A549 (cell line): Measurements from ENCODE around the gene KBTBD8. TPM values are rescaled to one million over a fixed set of nuclear protein-coding genes. Genes with fewer than 3 reads are reported as not detected.

Experiments used
- ATAC-seq, 2 experiments: fragments of 200-7000 bp in 1 of 2; fragments of >200 bp in 1 of 2; cut with Nextera tagmentation in 1 of 2; cut with Tn5 transposase in 1 of 2; 3 replicates each; pipeline versions ENCODE4 v1.8.0 to v1.9.1; 2018 to 2020; ENCODE audit warnings: mild to moderate bottlenecking in 1 of 2, moderate library complexity in 1 of 2
- CTCF ChIA-PET: fragments of 300-600 bp; sonication (Branson Sonifier 250); formaldehyde crosslinking; extraction: SDS; loops from one replicate; lab custom pipeline; 2021; ENCODE audit warnings: antibody characterized with exemption, inconsistent platforms; lab: Yijun Ruan, JAX
- POLR2A ChIA-PET: fragments of 350-600 bp; formaldehyde crosslinking; extraction: SDS; loops from one replicate; lab custom pipeline; 2021; ENCODE audit warnings: antibody characterized with exemption, inconsistent platforms; lab: Yijun Ruan, JAX
- DNase-seq, 2 experiments: peaks; one replicate each; pipeline versions ENCODE4 v3.0.0 to v3.0.0-alpha.2; 2011 to 2016; ENCODE audit warnings: low read depth in 1 of 2, low spot score in 1 of 2
- FAIRE-seq: peaks from 2 replicates; lab custom pipeline; 2011; peaks lifted over from hg19 to GRCh38; lab: Jason Lieb, UNC
- H3K27ac ChIP-seq, 2 experiments: fragments of >200 bp; sonication (Bioruptor Twin); formaldehyde crosslinking; 3 replicates each; pipeline ENCODE4 v1.5.1; 2016 to 2017
- H3K4me1 ChIP-seq: fragments of >200 bp; sonication (Bioruptor Twin); formaldehyde crosslinking; 3 replicates; pipeline ENCODE4 v1.6.1; 2016
- H3K4me2 ChIP-seq: fragments of >200 bp; sonication (Bioruptor Twin); formaldehyde crosslinking; 3 replicates; pipeline ENCODE4 v1.6.1; 2016
- H3K4me3 ChIP-seq: fragments of >200 bp; sonication (Bioruptor Twin); formaldehyde crosslinking; 3 replicates; pipeline ENCODE4 v1.5.1; 2016
- H3K9me3 ChIP-seq: fragments of >200 bp; sonication (Bioruptor Twin); formaldehyde crosslinking; 3 replicates; pipeline ENCODE4 v1.6.1; 2016
- ATOH8 ChIP-seq: fragments of 250-450 bp; sonication (Bioruptor Pico); IDR thresholded peaks from 2 replicates; pipeline ENCODE4 v1.5.0; 2020; ENCODE audit warnings: low read depth, mild to moderate bottlenecking, moderate library complexity
- BCL3 ChIP-seq: fragments of >200 bp; sonication (Bioruptor Twin); formaldehyde crosslinking; IDR thresholded peaks from 3 replicates; pipeline ENCODE4 v1.6.1; 2016
- BHLHE40 ChIP-seq: IDR thresholded peaks from 2 replicates; pipeline ENCODE4 v1.6.1; 2012; ENCODE audit warnings: low read depth, low read length, inconsistent platforms
- CEBPB ChIP-seq, 2 experiments: fragments of >200 bp in 1 of 2; sonication (Bioruptor Twin) in 1 of 2; formaldehyde crosslinking in 1 of 2; IDR thresholded peaks; 2 replicates each; pipeline ENCODE4 v1.6.1; 2012 to 2016
- CHD4 ChIP-seq: fragments of 200-600 bp; sonication (generic); IDR thresholded peaks from 2 replicates; pipeline ENCODE4 v1.6.1; 2016; ENCODE audit warnings: antibody characterized with exemption, mild to moderate bottlenecking, borderline replicate concordance
- EHMT2 ChIP-seq: fragments of 200-600 bp; sonication (generic); IDR thresholded peaks from 2 replicates; pipeline ENCODE4 v1.6.1; 2016; ENCODE audit warnings: antibody characterized with exemption, low read depth, mild to moderate bottlenecking, moderate library complexity
- ELK1 ChIP-seq: fragments of 150-350 bp; IDR thresholded peaks from 2 replicates; pipeline ENCODE4 v1.6.1; 2014; ENCODE audit warnings: low read depth, mild to moderate bottlenecking, low read length
- EP300 ChIP-seq, 2 experiments: fragments of >200 bp; sonication (Bioruptor Twin); formaldehyde crosslinking; IDR thresholded peaks; 2 replicates in 1 of 2; 3 replicates in 1 of 2; pipeline ENCODE4 v1.6.1; 2016 to 2017
- ESRRA ChIP-seq: fragments of 150-350 bp; IDR thresholded peaks from 2 replicates; pipeline ENCODE4 v1.6.1; 2014; ENCODE audit warnings: mild to moderate bottlenecking, low read length, borderline replicate concordance
- FOXS1 ChIP-seq: fragments of 250-450 bp; sonication (Bioruptor Pico); IDR thresholded peaks from 2 replicates; pipeline ENCODE4 v1.5.0; 2020; ENCODE audit warnings: mild to moderate bottlenecking, moderate library complexity
- HEYL ChIP-seq: fragments of 250-450 bp; sonication (Bioruptor Pico); IDR thresholded peaks from 2 replicates; pipeline ENCODE4 v1.8.0; 2021; ENCODE audit warnings: mild to moderate bottlenecking, moderate library complexity
- KDM1A ChIP-seq: fragments of 200-600 bp; sonication (generic); IDR thresholded peaks from 2 replicates; pipeline ENCODE4 v1.6.1; 2016; ENCODE audit warnings: low read depth, mild to moderate bottlenecking
- MAFK ChIP-seq: fragments of 450-650 bp; IDR thresholded peaks from 2 replicates; pipeline ENCODE4 v1.6.1; 2014; ENCODE audit not compliant: partially characterized antibody
- MAX ChIP-seq: IDR thresholded peaks from 2 replicates; pipeline ENCODE4 v1.6.1; 2012
- MYC ChIP-seq: IDR thresholded peaks from 2 replicates; pipeline ENCODE4 v1.6.1; 2012; ENCODE audit warnings: mild to moderate bottlenecking, inconsistent platforms, low read length, improper control_type of control experiment, borderline replicate concordance
- PBX3 ChIP-seq: IDR thresholded peaks from 2 replicates; pipeline ENCODE4 v1.6.1; 2012
- POLR2A ChIP-seq: IDR thresholded peaks from 2 replicates; pipeline ENCODE4 v1.6.1; 2012; ENCODE audit warnings: mild to moderate bottlenecking, low read length
- RAD21 ChIP-seq, 2 experiments: fragments of >200 bp in 1 of 2; sonication (Bioruptor Twin) in 1 of 2; formaldehyde crosslinking in 1 of 2; IDR thresholded peaks in 1 of 2; conservative IDR thresholded peaks in 1 of 2; 2 replicates in 1 of 2; 3 replicates in 1 of 2; pipeline ENCODE4 v1.6.1; 2012 to 2018; ENCODE audit warnings: inconsistent platforms in 1 of 2
- RCOR1 ChIP-seq: fragments of 150-350 bp; IDR thresholded peaks from 2 replicates; pipeline ENCODE4 v1.6.1; 2014; ENCODE audit warnings: antibody characterized with exemption, low read length, low read depth
- RNF2 ChIP-seq: fragments of 200-600 bp; sonication (generic); IDR thresholded peaks from 2 replicates; pipeline ENCODE4 v1.6.1; 2016; ENCODE audit warnings: low read depth, mild to moderate bottlenecking, antibody characterized with exemption, moderate library complexity, borderline replicate concordance
- SMC3 ChIP-seq: fragments of >200 bp; sonication (Bioruptor Twin); formaldehyde crosslinking; IDR thresholded peaks from 3 replicates; pipeline ENCODE4 v1.6.1; 2018; ENCODE audit warnings: inconsistent platforms
- SREBF2 ChIP-seq: fragments of 450-650 bp; IDR thresholded peaks from 2 replicates; pipeline ENCODE4 v1.6.1; 2014; ENCODE audit warnings: mild to moderate bottlenecking, moderate library complexity
- TP53 ChIP-seq: fragments of 250-450 bp; sonication (Bioruptor Pico); IDR thresholded peaks from 2 replicates; pipeline ENCODE4 v1.5.0; 2021; ENCODE audit warnings: mild to moderate bottlenecking, moderate library complexity
- ZC3H11A ChIP-seq: fragments of 450-650 bp; IDR thresholded peaks from 2 replicates; pipeline ENCODE4 v1.6.1; 2014; ENCODE audit warnings: antibody characterized with exemption, mild to moderate bottlenecking
- ZNF302 ChIP-seq: fragments of 250-450 bp; sonication (Bioruptor Pico); IDR thresholded peaks from 2 replicates; pipeline ENCODE4 v1.9.0; 2021; ENCODE audit warnings: inconsistent platforms, mild to moderate bottlenecking, moderate library complexity
- ZSCAN20 ChIP-seq: fragments of 250-450 bp; sonication (Bioruptor Pico); IDR thresholded peaks from 2 replicates; pipeline ENCODE4 v1.8.0; 2022; ENCODE audit warnings: mild to moderate bottlenecking, moderate library complexity
- WGBS: methylation state at CpG from one replicate; pipeline ENCODE4 v1.1.6; 2017; ENCODE audit errors: missing lambda C conversion rate; 5-methylcytosine and 5-hydroxymethylcytosine counted together
- polyA plus RNA-seq, 4 experiments: library from polyadenylated mRNA; depleted of rRNA in 3 of 4; stranded (reverse); fragments of >200 nt; fragmentation: RNase III in 1 of 4; extraction: RNeasy Plus Mini Kit Qiagen cat#74134 plus additional on column Dnase treatment in 1 of 4; gene quantifications; 2 replicates in 3 of 4; 3 replicates in 1 of 4; pipeline ENCODE4 v1.2.3, GENCODE V29; 2011 to 2017

The KBTBD8 gene
- polyA plus RNA-seq, 2 of the 4 experiments (the other 2 are of a cell fraction): 0.61 to 1.0 TPM

- no peak overlapping the region for H3K4me2 ChIP-seq
- no peaks in the 10 kb centered on the region for H3K9me3 ChIP-seq
- ChIA-PET CTCF (no interaction called here), POLR2A (no interaction called here)
- no peak overlapping the region for H3K4me3 ChIP-seq
- no peak for FAIRE-seq
- no peak for ATAC-seq
- TF ChIP-seq HEYL (CRISPR knock-in tag): no peak
- no peak for TF ChIP-seq RAD21 (conservative IDR thresholded peaks at IDR 0.05 in 1 of 2, IDR thresholded peaks at IDR 0.05 in 1 of 2)
- no peak for TF ChIP-seq CEBPB (IDR thresholded peaks at IDR 0.05)
- TF ChIP-seq PBX3: no peak
- no peak for TF ChIP-seq ELK1
- TF ChIP-seq KDM1A: no peak
- no peak for TF ChIP-seq CHD4
- no peak for TF ChIP-seq FOXS1 (CRISPR knock-in tag)
- TF ChIP-seq SMC3: no peak
- no peak for TF ChIP-seq RCOR1
- no peak for TF ChIP-seq TP53 (CRISPR knock-in tag)
- no peak for TF ChIP-seq BHLHE40
- TF ChIP-seq POLR2A: no peak
- TF ChIP-seq EP300 (IDR thresholded peaks at IDR 0.05): no peak
- no peak for TF ChIP-seq ZSCAN20 (CRISPR knock-in tag)
- no peak for TF ChIP-seq ZNF302 (CRISPR knock-in tag)
- H3K27ac ChIP-seq: no peak overlapping the region
- H3K4me1 ChIP-seq: no peaks in the 10 kb centered on the region
- no peak for DNase-seq
- WGBS: 55% methylated on average over 5 of the region's 5 CpGs
These were observed 30.1 kb downstream of the KBTBD8 start for GRCh38 chr3:67028001-67028784.

GRCh38 chr3:67030785-67031740 lies 33.0 kb downstream of the KBTBD8 start:
- TF ChIP-seq ESRRA: no peak
- TF ChIP-seq RAD21 (conservative IDR thresholded peaks at IDR 0.05 in 1 of 2, IDR thresholded peaks at IDR 0.05 in 1 of 2): no peak
- TF ChIP-seq EHMT2: no peak
- no peak for TF ChIP-seq SREBF2
- no peak for TF ChIP-seq ZSCAN20 (CRISPR knock-in tag)
- TF ChIP-seq SMC3: no peak
- no peak for TF ChIP-seq ATOH8
- TF ChIP-seq RNF2: no peak
- no peak for TF ChIP-seq MAFK
- TF ChIP-seq ZC3H11A: no peak
- TF ChIP-seq MAX: no peak
- TF ChIP-seq BCL3: no peak
- TF ChIP-seq RCOR1: no peak
- no peak for TF ChIP-seq MYC
- WGBS: 55% methylated on average over 3 of the region's 3 CpGs
- no peak for FAIRE-seq

More at GRCh38 chr3:67030785-67031740, 33.0 kb downstream of the KBTBD8 start:
- ATAC-seq: no peak
- no peak overlapping the region for H3K27ac ChIP-seq
- CTCF ChIA-PET: no interaction called here
- H3K4me1 ChIP-seq: no peaks in the 10 kb centered on the region
- no peaks in the 10 kb centered on the region for H3K9me3 ChIP-seq
- POLR2A ChIA-PET: no interaction called here
- H3K4me3 ChIP-seq: no peak overlapping the region
- no peak overlapping the region for H3K4me2 ChIP-seq
- no peak for DNase-seq
